ENCODE measurements around the gene TOB2.

DNA sequence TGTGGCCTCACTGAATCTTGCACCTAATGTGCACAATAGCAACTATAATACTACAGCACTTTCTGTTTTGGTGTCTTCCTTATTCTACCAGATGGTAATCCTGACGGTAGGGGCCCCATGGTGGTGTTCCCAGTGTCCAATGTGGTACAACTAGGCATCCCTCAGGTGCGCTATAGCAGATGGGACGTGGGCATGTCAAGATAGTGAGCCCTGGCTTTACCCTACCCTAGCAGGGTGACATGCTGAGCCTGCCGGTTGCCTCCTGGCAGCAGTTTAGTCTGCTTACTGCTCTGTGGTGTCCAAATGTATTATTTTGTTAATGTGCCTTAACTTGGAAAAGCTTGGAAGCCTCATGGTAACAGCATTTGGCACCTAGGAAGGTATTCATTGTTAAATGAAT, 41.5 kb upstream of the TOB2 start:
- TF ChIP-seq ZNF274 (IDR thresholded peaks at IDR 0.05; ENCODE audit: low read depth, low read length) (no peak), SUZ12 (IDR thresholded peaks at IDR 0.05; ENCODE audit: extremely low read depth, insufficient read depth, insufficient read length) (no peak)

All from NT2/D1 (cell line).